Measurements from ENCODE around the gene PCDHA1.
"Not testable (repeated sequence)": the region's sequence is repeated elsewhere in the genome, so short reads cannot be mapped to it uniquely, and the experiment has no call there.

The PCDHA1 gene

DNA sequence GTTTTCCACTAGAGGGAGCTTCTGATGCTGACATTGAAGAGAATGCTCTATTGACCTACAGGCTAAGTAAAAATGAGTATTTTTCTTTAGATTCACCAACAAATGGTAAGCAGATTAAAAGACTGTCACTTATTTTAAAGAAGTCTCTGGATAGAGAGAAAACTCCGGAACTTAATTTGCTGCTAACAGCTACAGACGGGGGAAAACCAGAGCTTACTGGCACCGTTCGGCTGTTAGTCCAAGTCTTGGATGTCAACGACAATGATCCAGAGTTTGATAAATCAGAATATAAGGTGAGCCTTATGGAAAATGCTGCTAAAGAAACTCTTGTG, 83.6 kb downstream of the PCDHA1 start:
- no peak overlapping the region for H3K4me3 ChIP-seq (replicated peaks; ENCODE audit: low read depth, low read length)
- no peaks in the 10 kb centered on the region for H3K27me3 ChIP-seq (replicated peaks; ENCODE audit: control insufficient read depth, insufficient read depth, low read length)
- DNase-seq (ENCODE audit: extremely low read depth, insufficient read length), result no peak
- H3K36me3 ChIP-seq (ENCODE audit: control insufficient read depth, insufficient read depth, low read length), result no peaks in the 10 kb centered on the region
- TF ChIP-seq CTCF (IDR thresholded peaks at IDR 0.05; ENCODE audit: insufficient read depth, low read length, poor library complexity, severe bottlenecking), result no peak

DNA sequence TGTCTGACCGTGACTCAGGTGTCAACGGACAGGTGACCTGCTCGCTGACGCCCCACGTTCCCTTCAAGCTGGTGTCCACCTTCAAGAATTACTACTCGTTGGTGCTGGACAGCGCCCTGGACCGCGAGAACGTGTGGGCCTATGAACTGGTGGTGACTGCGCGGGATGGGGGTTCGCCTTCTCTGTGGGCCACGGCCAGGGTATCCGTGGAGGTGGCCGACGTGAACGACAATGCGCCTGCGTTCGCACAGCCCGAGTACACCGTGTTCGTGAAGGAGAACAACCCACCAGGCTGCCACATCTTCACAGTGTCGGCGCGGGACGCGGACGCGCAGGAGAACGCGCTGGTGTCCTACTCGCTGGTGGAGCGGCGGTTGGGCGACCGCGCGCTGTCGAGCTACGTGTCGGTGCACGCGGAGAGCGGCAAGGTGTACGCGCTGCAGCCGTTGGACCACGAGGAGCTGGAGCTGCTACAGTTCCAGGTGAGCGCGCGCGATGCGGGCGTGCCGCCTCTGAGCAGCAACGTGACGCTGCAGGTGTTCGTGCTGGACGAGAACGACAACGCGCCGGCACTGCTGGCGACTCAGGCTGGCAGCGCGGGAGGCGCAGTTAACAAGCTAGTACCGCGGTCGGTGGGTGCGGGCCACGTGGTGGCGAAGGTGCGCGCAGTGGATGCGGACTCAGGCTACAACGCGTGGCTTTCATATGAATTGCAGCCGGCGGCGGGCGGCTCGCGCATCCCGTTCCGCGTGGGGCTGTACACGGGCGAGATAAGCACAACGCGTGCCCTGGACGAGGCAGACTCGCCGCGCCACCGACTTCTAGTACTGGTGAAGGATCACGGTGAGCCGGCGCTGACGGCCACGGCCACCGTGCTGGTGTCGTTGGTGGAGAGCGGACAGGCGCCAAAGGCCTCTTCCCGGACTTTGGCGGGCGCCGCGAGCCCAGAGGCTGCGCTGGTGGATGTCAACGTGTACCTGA, 84.6 kb downstream of the PCDHA1 start:
- no peak for TF ChIP-seq CTCF (IDR thresholded peaks at IDR 0.05; ENCODE audit: insufficient read depth, low read length, poor library complexity, severe bottlenecking)
- DNase-seq (ENCODE audit: extremely low read depth, insufficient read length), result no peak
- Histone ChIP-seq H3K36me3 (ENCODE audit: control insufficient read depth, insufficient read depth, low read length) (no peaks in the 10 kb centered on the region), H3K4me3 (replicated peaks; ENCODE audit: low read depth, low read length) (no peak overlapping the region), H3K27me3 (replicated peaks; ENCODE audit: control insufficient read depth, insufficient read depth, low read length) (no peaks in the 10 kb centered on the region)

GRCh38 chr5:140875085-140876065, 89.4 kb downstream of the PCDHA1 start, which contains the start of gene PCDHA12:
Gene PCDHA12 (plus strand): TSS chr5:140875308. CDS start chr5:140875473, 165 bp downstream.
- DNase-seq (ENCODE audit: extremely low read depth, insufficient read length), result no peak
- H3K36me3 ChIP-seq (ENCODE audit: control insufficient read depth, insufficient read depth, low read length), result no peaks in the 10 kb centered on the region
- no peak within 1 kb of the TSS for H3K4me3 ChIP-seq (replicated peaks; ENCODE audit: low read depth, low read length)
- TF ChIP-seq CTCF (IDR thresholded peaks at IDR 0.05; ENCODE audit: insufficient read depth, low read length, poor library complexity, severe bottlenecking), result no peak
- no peaks in the 10 kb centered on the region for H3K27me3 ChIP-seq (replicated peaks; ENCODE audit: control insufficient read depth, insufficient read depth, low read length)

- DNase-seq (ENCODE audit: extremely low read depth, insufficient read length), result not testable (repeated sequence)
These were observed 90.8 kb downstream of the PCDHA1 start for GRCh38 chr5:140876541-140877261.

GRCh38 chr5:140877262-140877581, 91.3 kb downstream of the PCDHA1 start:
- TF ChIP-seq CTCF (IDR thresholded peaks at IDR 0.05; ENCODE audit: insufficient read depth, low read length, poor library complexity, severe bottlenecking), result no peak
- Histone ChIP-seq H3K27me3 (replicated peaks; ENCODE audit: control insufficient read depth, insufficient read depth, low read length) (no peaks in the 10 kb centered on the region), H3K36me3 (ENCODE audit: control insufficient read depth, insufficient read depth, low read length) (no peaks in the 10 kb centered on the region), H3K4me3 (replicated peaks; ENCODE audit: low read depth, low read length) (no peak overlapping the region)
- DNase-seq (ENCODE audit: extremely low read depth, insufficient read length), result no peak

More at GRCh38 chr5:140876541-140877261, 90.8 kb downstream of the PCDHA1 start:
- not testable (repeated sequence) for H3K4me3 ChIP-seq (replicated peaks; ENCODE audit: low read depth, low read length); H3K36me3 ChIP-seq (ENCODE audit: control insufficient read depth, insufficient read depth, low read length); H3K27me3 ChIP-seq (replicated peaks; ENCODE audit: control insufficient read depth, insufficient read depth, low read length)

All from GM06990 (cell line).